ENCODE results near the gene PDE8B. TPM values are rescaled to one million over a fixed set of nuclear protein-coding genes. Genes with fewer than 3 reads are reported as not detected.

PDE8B gene
- total RNA-seq, 4 donors from 2014 or later: 0.16 to 1.3 (median 0.71) TPM; not detected in 1

DNA sequence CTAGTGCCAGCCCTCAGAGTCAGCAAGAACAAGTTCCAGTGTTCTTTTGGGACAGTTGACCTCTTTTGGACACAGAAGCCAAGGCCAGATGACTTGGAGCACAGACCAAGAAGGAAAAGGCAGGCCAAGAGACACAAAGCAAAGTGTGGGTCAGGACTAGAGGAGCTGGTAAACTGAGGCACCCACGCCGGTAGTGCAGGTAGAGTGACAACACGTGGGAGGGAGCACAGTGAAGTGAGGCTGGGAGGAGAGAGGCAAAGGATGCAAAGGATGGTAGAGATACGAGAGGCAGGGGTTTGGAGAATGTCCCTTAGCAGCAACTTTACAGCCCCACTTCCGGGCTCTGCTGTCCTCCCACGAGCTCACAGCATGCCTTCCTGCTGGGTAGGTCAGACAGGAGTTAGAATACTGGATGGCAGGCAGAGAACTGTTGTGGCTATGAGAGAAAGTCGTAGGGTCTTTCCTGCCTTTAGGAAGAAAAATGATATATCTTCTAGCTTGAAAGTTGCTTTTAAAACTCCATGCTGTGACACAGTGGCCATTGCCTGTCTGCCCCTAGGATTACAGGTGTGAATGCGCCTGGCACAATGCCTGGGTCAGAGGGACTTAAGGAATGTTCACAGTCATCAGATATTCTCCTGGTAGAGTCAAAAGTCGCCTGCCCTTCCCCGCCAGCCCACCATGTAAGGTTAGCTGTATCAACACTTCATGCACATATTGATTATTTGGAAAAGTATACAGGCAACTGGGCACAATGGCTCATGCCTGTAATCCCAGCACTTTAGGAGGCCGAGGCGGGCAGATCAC is 97.9 kb downstream of the PDE8B start:
- no peaks in the 10 kb centered on the region for H3K27me3 ChIP-seq
- no peaks in the 10 kb centered on the region for H3K4me1 ChIP-seq
- no peak for DNase-seq
- no peak for TF ChIP-seq POLR2A (IDR thresholded peaks at IDR 0.05)
- TF ChIP-seq, protein P1, sequence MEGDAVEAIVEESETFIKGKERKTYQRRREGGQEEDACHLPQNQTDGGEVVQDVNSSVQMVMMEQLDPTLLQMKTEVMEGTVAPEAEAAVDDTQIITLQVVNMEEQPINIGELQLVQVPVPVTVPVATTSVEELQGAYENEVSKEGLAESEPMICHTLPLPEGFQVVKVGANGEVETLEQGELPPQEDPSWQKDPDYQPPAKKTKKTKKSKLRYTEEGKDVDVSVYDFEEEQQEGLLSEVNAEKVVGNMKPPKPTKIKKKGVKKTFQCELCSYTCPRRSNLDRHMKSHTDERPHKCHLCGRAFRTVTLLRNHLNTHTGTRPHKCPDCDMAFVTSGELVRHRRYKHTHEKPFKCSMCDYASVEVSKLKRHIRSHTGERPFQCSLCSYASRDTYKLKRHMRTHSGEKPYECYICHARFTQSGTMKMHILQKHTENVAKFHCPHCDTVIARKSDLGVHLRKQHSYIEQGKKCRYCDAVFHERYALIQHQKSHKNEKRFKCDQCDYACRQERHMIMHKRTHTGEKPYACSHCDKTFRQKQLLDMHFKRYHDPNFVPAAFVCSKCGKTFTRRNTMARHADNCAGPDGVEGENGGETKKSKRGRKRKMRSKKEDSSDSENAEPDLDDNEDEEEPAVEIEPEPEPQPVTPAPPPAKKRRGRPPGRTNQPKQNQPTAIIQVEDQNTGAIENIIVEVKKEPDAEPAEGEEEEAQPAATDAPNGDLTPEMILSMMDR (IDR thresholded peaks at IDR 0.05 in 4 of 5, conservative IDR thresholded peaks at IDR 0.05 in 1 of 5): no peak
- H3K27ac ChIP-seq: no peak overlapping the region
- H3K36me3 ChIP-seq: no peaks in the 10 kb centered on the region
- no peak for ATAC-seq
- intact Hi-C loops (cut with DNase I; ENCODE audit: low total_unique reads): no loop called here
- no peaks in the 10 kb centered on the region for H3K9me3 ChIP-seq
- in situ Hi-C loops (cut with MboI; ENCODE audit: low sequenced_read_pairs in 4 of 4): no loop called here
- no peak overlapping the region for H3K4me3 ChIP-seq

DNA sequence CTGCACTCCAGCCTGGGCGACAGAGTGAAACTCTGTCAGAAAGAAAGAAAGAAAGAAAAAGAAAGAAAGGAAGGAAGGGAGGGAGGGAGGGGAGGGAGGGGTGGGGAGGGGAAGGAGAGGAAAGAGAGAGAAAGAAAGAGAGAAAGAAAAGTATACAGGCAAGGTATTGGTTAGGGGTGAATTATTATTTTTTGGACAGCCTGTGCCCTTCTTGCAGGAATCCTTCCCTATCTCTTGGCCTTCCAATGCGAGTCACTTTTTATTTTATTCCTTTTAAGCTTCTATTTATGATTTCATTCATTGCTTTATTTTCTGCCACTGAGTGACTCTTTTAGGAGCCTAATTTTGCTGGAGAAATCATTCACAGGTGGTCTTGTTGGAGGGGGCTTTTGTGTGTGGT is 98.7 kb downstream of the PDE8B start:
- no peaks in the 10 kb centered on the region for H3K36me3 ChIP-seq
- intact Hi-C loops (cut with DNase I; ENCODE audit: low total_unique reads): no loop called here
- in situ Hi-C loops (cut with MboI; ENCODE audit: low sequenced_read_pairs in 4 of 4): no loop called here
- DNase-seq: no peak
- no peak for ATAC-seq
- no peak overlapping the region for H3K27ac ChIP-seq
- no peaks in the 10 kb centered on the region for H3K9me3 ChIP-seq
- H3K27me3 ChIP-seq: no peaks in the 10 kb centered on the region
- no peak for TF ChIP-seq POLR2A (IDR thresholded peaks at IDR 0.05)
- TF ChIP-seq, protein P1 (IDR thresholded peaks at IDR 0.05 in 4 of 5, conservative IDR thresholded peaks at IDR 0.05 in 1 of 5): no peak
- no peak overlapping the region for H3K4me3 ChIP-seq
- no peaks in the 10 kb centered on the region for H3K4me1 ChIP-seq

DNA sequence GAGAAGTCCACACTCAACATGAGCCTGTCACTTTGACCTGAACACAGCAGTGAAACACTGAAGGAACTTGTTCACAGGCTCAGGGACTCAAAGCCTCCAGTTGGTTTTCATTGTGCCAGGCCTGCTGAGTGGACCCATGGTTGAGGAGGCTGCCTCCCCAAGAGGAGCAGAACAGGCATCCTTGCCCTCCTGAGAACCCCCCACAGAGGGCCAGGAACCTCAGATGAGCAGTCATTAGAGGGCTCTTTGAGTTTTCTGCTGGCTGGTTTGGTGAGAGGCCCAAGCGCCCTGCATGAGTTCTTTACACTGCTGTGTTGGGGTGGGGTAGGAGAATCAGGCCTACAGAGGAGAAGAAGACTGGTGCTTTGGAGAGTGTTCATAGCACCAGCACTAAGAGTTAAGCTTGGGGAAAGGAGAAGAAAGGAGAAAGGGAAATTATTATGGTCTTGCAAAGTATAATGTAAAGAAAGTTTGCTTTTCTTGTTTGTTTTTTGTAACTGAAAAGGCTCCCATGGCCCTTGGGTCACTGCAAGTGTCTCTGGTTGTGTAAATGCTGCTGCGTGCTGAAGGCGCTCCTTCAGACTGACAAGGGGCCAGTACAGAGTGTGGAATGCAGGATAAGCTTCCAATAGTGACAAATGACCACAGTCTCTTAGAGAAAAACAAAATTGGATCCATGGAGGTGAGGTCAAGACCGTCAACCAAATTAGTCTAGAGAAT is 100.2 kb downstream of the PDE8B start:
- TF ChIP-seq POLR2A (IDR thresholded peaks at IDR 0.05): no peak
- TF ChIP-seq, protein P1 (IDR thresholded peaks at IDR 0.05 in 4 of 5, conservative IDR thresholded peaks at IDR 0.05 in 1 of 5): no peak
- DNase-seq (no peak), ATAC-seq (no peak)
- H3K4me1 ChIP-seq: no peaks in the 10 kb centered on the region
- H3K9me3 ChIP-seq: no peaks in the 10 kb centered on the region
- intact Hi-C loops (cut with DNase I; ENCODE audit: low total_unique reads) (no loop called here), in situ Hi-C loops (cut with MboI; ENCODE audit: low sequenced_read_pairs in 4 of 4) (no loop called here)
- no peaks in the 10 kb centered on the region for H3K27me3 ChIP-seq
- H3K4me3 ChIP-seq: no peak overlapping the region
- H3K36me3 ChIP-seq: no peaks in the 10 kb centered on the region
- H3K27ac ChIP-seq: no peak overlapping the region

DNA sequence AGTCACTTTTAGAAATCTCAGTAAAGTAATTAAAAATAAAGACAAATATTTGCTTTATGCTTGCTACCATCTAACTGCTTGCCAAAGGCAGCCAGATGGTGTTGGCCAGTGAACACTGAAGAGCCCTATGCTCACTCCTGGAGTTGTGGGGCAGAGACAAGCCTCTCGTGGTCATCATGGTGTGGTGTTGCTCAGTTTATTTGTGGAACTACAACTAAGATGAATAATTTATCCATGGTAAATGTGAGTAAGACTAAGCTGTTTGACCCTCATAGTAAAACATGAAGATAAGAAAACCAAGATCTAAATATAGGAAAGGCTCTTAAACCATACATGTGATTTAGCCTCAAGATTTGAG is 100.7 kb downstream of the PDE8B start:
- H3K4me3 ChIP-seq: no peak overlapping the region
- H3K27me3 ChIP-seq: no peaks in the 10 kb centered on the region
- no peaks in the 10 kb centered on the region for H3K9me3 ChIP-seq
- TF ChIP-seq, protein P1 (IDR thresholded peaks at IDR 0.05 in 4 of 5, conservative IDR thresholded peaks at IDR 0.05 in 1 of 5): no peak
- no peak for TF ChIP-seq POLR2A (IDR thresholded peaks at IDR 0.05)
- H3K4me1 ChIP-seq: no peaks in the 10 kb centered on the region
- intact Hi-C loops (cut with DNase I; ENCODE audit: low total_unique reads): no loop called here
- no peaks in the 10 kb centered on the region for H3K36me3 ChIP-seq
- H3K27ac ChIP-seq: no peak overlapping the region
- ATAC-seq: no peak
- DNase-seq: no peak
- in situ Hi-C loops (cut with MboI; ENCODE audit: low sequenced_read_pairs in 4 of 4): no loop called here

Measured in gastrocnemius medialis (tissue), 4 donors.